ENCODE measurements around the gene LAMP5.

The LAMP5 gene, protein sequence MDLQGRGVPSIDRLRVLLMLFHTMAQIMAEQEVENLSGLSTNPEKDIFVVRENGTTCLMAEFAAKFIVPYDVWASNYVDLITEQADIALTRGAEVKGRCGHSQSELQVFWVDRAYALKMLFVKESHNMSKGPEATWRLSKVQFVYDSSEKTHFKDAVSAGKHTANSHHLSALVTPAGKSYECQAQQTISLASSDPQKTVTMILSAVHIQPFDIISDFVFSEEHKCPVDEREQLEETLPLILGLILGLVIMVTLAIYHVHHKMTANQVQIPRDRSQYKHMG

GRCh38 chr20:9514461-9515213 lies at the start of gene LAMP5:
Gene LAMP5, plus strand, starts transcription at chr20:9514590. Its CDS starts 263 bp downstream, at chr20:9514853.
- peak; percentile 41 for DNase-seq

GRCh38 chr20:9467995-9468394 lies 46.4 kb upstream of the LAMP5 start:
- no peak for DNase-seq

DNA sequence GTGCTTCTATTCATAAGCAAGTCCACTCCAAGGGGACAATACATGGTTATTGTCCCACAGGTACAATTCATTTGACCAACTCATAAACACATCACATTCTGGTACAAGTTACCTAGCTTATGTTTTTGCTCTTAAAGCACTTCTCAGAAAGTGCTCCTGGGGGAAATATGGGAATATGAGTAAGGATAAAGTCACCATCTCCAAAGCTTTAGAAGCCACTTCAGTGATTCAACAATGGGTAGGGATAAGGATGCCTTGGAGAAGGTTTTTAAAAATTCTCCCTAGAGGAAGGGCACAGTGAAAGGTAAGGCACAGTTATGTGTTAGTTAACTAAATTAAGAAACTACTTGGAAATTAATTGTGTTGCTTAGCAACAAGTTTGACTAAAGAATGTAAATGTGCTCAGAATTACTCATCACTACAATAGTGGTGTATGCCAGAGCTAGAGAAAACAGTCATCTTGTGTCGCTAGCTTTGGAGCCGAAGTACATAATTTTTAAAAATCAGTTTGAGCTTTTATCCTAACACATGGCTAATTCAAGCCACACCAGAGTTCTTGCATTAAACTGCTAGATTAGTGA lies 39.5 kb upstream of the LAMP5 start:
- no peak for DNase-seq

GRCh38 chr20:9475456-9475855 lies 38.9 kb upstream of the LAMP5 start:
- no peak for DNase-seq

GRCh38 chr20:9476174-9476573 lies 38.2 kb upstream of the LAMP5 start:
- DNase-seq = no peak

- DNase-seq = no peak
Observed at GRCh38 chr20:9476637-9477036, 37.8 kb upstream of the LAMP5 start.

- DNase-seq = no peak
Observed at GRCh38 chr20:9478771-9479170, 35.6 kb upstream of the LAMP5 start.

- DNase-seq = no peak
Observed at GRCh38 chr20:9480066-9480465, 34.3 kb upstream of the LAMP5 start.

DNA sequence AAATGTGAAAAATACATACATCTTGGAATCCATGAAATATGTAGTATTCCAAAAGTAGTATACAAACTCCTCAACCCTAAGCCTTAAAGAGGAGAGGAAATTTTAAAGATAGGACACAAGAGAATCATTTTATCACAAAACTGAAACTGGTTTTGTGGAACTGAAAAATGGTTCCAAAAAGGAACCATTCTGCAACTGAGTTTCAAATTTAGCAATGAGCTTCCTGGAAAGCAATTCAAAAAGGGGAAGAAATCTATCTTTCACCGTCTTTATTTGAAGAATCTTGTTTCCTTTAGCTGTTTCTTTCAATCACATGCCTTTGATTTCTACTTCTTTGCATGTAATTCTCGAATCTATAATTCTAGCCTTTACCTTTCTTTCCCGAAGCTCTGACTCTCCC lies 32.2 kb upstream of the LAMP5 start:
- DNase-seq = no peak

DNA sequence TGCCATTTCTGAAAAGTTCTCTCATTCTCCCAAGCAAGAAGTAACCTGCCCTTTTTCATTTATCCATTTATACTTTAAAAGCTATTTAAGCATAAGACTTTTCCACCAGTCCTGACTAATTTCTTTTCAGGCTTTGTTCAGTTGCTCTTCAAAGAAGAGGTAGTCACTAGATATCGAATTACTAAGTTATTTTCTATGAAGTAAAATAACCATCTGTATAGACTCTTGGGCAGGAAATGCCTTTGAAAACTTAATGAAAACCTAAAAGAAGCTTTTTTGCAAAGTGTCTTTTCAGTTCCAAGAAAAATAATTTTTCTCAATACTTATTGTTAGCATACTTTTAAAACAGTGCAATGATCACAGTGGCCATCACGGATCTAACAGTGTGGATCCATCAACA lies 31.3 kb upstream of the LAMP5 start:
- DNase-seq = no peak

DNA sequence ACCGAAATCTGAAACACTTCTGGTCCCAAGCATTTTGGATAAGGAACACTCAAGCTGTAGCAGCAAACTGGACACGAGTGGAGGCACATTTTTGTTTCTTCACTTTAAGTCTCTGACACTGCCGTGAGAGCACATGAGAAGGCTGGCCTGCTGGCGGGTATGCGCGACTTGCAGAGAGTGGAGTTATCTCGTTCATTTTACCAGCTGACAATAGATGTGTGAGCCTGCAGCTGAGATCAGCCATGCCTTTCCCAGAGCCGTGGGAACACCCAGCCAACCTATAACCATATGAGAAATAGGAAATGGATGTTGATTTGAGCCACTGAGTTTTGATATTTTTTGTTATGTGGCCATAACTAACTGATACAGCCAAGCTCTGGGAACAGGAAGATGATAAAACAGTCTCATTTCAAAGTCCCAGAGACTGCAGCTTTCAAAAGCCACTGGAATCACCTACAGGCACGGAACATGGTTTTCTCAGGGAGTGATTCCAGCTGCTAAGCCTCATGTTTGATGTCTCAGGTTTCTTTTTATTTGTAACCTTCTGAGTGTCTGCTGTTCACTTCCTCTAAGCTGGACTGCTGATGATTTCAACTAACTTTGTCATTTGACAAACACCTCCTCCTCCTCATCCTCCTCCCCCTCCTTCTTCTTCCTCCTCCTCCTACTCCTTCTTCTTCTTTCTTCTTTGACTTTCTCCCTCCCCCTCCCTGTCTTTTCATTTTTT lies 28.6 kb upstream of the LAMP5 start:
- DNase-seq = no peak

GRCh38 chr20:9487231-9487630 lies 27.2 kb upstream of the LAMP5 start:
- no peak for DNase-seq

DNA sequence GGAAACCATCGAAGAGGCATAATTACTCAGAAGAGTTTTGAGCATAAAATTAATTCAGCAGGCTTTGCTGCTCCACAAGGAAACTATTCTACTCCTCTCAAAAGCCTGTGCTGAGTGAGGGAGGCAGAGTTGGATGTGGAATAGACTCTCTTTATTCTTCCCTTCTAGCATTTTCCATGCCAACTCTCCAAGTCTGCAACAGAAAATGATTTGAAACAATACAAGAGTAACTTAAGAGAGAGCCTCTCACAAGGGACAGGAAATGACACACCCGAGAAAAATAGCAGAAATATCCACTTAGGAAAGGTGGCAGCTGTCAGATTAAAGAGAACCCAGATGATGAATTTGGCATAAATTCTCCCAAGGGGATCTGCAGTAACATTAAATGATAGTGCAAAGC lies 26.3 kb upstream of the LAMP5 start:
- no peak for DNase-seq

GRCh38 chr20:9490161-9490560 lies 24.2 kb upstream of the LAMP5 start:
- no peak for DNase-seq

DNA sequence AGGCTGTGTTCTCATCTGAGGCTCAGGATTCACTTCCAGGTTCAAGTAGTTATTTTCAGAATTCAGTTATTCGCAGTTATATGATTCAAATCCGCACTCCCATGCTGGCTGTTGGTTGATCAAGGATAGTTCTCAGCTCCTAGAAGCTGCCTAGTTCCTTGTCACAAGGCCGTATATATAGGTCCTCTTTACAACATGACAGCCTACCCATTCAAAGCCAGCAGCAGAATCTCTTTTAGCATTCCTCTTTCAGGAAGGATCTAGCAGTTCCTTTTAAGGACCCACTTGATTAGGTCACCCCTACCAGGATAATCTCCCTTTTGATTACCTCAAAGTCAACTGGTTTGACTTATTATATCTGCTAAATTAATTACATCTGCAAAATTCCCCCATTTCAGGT lies 23.8 kb upstream of the LAMP5 start:
- DNase-seq = no peak

DNA sequence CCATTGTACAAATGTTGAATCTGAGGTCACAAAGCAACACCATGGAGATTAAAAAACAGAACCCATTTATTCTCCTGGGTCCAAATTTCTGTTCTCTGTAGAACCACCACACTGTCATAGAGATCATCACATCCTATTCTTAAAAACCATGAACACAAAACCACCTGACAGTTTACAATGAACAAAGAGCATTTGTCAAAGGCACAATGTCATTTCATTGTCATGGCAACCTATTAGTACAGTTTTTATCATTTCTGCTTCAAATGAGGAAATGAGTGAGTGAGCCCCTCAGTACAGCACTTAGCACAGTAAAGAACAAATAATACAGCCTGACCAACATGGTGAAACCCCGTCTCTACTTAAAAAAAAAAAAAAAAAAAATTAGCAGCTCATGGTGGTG lies 23.1 kb upstream of the LAMP5 start:
- DNase-seq = no peak

- DNase-seq = no peak
Observed at GRCh38 chr20:9492067-9492466, 22.3 kb upstream of the LAMP5 start.

GRCh38 chr20:9493803-9494202 lies 20.6 kb upstream of the LAMP5 start:
- no peak for DNase-seq

DNA sequence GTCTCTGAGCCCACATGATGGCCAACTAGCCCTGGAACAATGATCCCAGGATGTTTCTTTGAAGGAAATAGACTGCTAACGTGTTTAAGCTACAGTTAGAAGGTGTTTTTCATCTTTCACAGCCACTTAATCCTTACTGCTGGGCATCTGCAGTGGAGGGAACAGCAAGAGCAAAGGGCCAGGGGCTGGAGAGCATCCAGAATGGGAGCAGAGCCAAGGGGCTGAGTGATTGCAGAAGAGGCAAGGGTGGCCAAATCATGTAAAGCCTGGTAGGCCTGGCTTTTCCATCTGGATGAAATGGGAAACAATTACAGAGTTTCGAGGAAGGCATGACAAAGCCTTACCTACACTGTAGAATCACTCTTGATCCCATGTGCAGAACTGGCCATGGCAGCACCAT lies 18.7 kb upstream of the LAMP5 start:
- no peak for DNase-seq

- DNase-seq = no peak
Observed at GRCh38 chr20:9496155-9496554, 18.2 kb upstream of the LAMP5 start.

GRCh38 chr20:9498322-9498721 lies 16.1 kb upstream of the LAMP5 start:
- no peak for DNase-seq

- DNase-seq = no peak
Observed at GRCh38 chr20:9499126-9499899, 15.1 kb upstream of the LAMP5 start.

- DNase-seq = no peak
Observed at GRCh38 chr20:9500121-9500520, 14.3 kb upstream of the LAMP5 start.
